Esophagus squamous epithelium (tissue), 5 donors: ENCODE data around the gene SIL1. TPM values are rescaled to one million over a fixed set of nuclear protein-coding genes. Genes with fewer than 3 reads are reported as not detected.

Experiments
- DNase-seq: peaks from one replicate; lab custom pipeline; 2025; lab: John Stamatoyannopoulos, UW
- H3K27ac ChIP-seq, 4 donors: fragments of 200-600 bp; sonication (generic); one replicate each; pipeline ENCODE4 v1.5.1; 2016 to 2019; ENCODE audit warnings: mild to moderate bottlenecking in 1 of 4
- H3K27me3 ChIP-seq, 4 donors: fragments of 200-600 bp; sonication (generic); 1 replicate in 3 of 4; 2 replicates in 1 of 4; pipeline versions ENCODE4 v1.5.1 to v1.6.0; 2017 to 2021; ENCODE audit warnings: antibody characterized with exemption in 1 of 4
- H3K36me3 ChIP-seq, 3 donors: fragments of 200-600 bp; sonication (generic); one replicate each; pipeline ENCODE4 v1.5.1; 2016 to 2019
- H3K4me1 ChIP-seq, 3 donors: fragments of 200-600 bp; sonication (generic); one replicate each; pipeline ENCODE4 v1.5.1; 2017 to 2019
- H3K4me3 ChIP-seq, 4 donors: fragments of 200-600 bp; sonication (generic); 1 replicate in 3 of 4; 2 replicates in 1 of 4; pipeline ENCODE4 v1.5.1; 2016 to 2019; ENCODE audit warnings: mild to moderate bottlenecking in 2 of 4, moderate library complexity in 1 of 4
- H3K9me3 ChIP-seq, 3 donors: fragments of 200-600 bp; sonication (generic); one replicate each; pipeline ENCODE4 v1.5.1; 2016 to 2019
- CTCF ChIP-seq, 6 experiments: fragments of 450-650 bp in 4 of 6; fragments of 200-600 bp in 2 of 6; sonication (generic) in 2 of 6; IDR thresholded peaks; one replicate each; pipeline ENCODE4 v1.5.1; 2016 to 2019; ENCODE audit warnings: antibody characterized with exemption in 6 of 6, mild to moderate bottlenecking in 4 of 6, moderate library complexity in 4 of 6
- POLR2A ChIP-seq, 4 donors: fragments of 450-650 bp; IDR thresholded peaks; one replicate each; pipeline ENCODE4 v1.6.1; 2017; ENCODE audit warnings: antibody characterized with exemption in 4 of 4, mild to moderate bottlenecking in 4 of 4, moderate library complexity in 3 of 4
- WGBS, 2 donors: methylation state at CpG; one replicate each; pipeline ENCODE4 v1.1.5; 2018; 5-methylcytosine and 5-hydroxymethylcytosine counted together
- intact Hi-C: fragments of 100-400 bp; cut with DNase I; formaldehyde crosslinking; loops from one replicate; pipeline ENCODE4 v1.15.0; 2022
- total RNA-seq, 4 donors: library from RNA; depleted of rRNA; stranded (reverse); fragments of >200 nt; gene quantifications; one replicate each; pipeline ENCODE4 v1.1.0, GENCODE V29; 2016
- donor health status: DM: yes; HTN: yes; CAD: no.

The SIL1 gene
- total RNA-seq, 4 donors from 2014 or later: 18.0 to 34.6 (median 18.3) TPM

- Histone ChIP-seq H3K4me1 (peaks cover 0 to 14% (median 0%) of the 10 kb centered on the region in 3 donors), H3K4me3 (no peak overlapping the region), H3K9me3 (no peaks in the 10 kb centered on the region), H3K27ac (no peak overlapping the region), H3K36me3 (no peaks in the 10 kb centered on the region), H3K27me3 (no peaks in the 10 kb centered on the region)
- WGBS, 2 donors: 69 to 78% methylated on average over 7 to 9 of the region's 10 CpGs
- TF ChIP-seq CTCF (IDR thresholded peaks at IDR 0.05): no peak
- TF ChIP-seq POLR2A (IDR thresholded peaks at IDR 0.05): no peak
- no peak for DNase-seq
- intact Hi-C loops: no loop called here
Observed at GRCh38 chr5:138967791-138968448, 230.2 kb downstream of the SIL1 start.

DNA sequence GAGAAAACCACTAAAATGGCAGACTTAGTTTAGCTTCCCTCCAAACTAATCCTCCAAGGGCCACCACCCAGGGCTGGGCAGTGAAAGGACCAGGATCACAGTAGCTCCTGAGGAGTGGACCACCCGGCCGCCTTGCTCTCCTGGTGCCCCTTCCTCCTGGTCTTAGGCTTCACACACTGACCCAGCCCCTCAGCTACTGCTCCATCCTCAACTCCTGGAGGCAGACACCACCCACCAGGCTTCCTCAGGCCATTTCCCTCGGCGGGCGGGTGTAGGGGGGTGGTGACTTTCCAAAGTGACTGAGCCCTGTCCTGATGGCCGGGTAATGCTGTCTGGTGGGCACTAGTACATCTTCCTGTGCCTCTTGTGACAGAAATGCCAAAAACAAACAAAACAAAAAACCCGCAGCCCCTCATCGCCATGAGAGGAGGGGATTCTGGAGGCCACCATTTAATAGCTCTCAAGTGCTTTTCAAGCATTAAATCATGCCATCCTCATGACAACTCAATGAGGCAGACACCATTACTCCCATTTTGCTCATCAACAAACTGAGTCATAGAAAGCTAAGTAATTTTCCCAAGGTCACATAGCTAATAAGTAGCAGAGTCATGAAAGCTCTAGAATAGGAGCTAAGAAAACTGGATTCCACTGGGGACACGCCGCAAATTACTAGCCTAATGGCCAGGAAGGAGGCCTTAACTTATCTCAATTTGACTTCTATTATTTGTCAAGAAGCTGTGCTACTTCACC is 231.8 kb downstream of the SIL1 start:
- TF ChIP-seq POLR2A (IDR thresholded peaks at IDR 0.05) (no peak), CTCF (IDR thresholded peaks at IDR 0.05) (no peak)
- intact Hi-C loops: no loop called here
- no peaks in the 10 kb centered on the region for H3K27me3 ChIP-seq
- no peaks in the 10 kb centered on the region for H3K9me3 ChIP-seq
- H3K4me1 ChIP-seq: no peaks in the 10 kb centered on the region
- no peak for DNase-seq
- no peak overlapping the region for H3K27ac ChIP-seq
- no peaks in the 10 kb centered on the region for H3K36me3 ChIP-seq
- 95 to 96% methylated on average over 8 to 9 of the region's 10 CpGs for WGBS, 2 donors
- H3K4me3 ChIP-seq: no peak overlapping the region

- DNase-seq: no peak
- Histone ChIP-seq H3K9me3 (no peaks in the 10 kb centered on the region), H3K4me3 (no peak overlapping the region), H3K27ac (no peak overlapping the region), H3K36me3 (no peaks in the 10 kb centered on the region), H3K27me3 (no peaks in the 10 kb centered on the region), H3K4me1 (no peaks in the 10 kb centered on the region)
- TF ChIP-seq POLR2A (IDR thresholded peaks at IDR 0.05): no peak
- TF ChIP-seq CTCF (IDR thresholded peaks at IDR 0.05): no peak
- intact Hi-C loops: no loop called here
- 90 to 92% methylated on average over 2 of the region's 2 CpGs for WGBS, 2 donors
Observed at GRCh38 chr5:138965626-138966025, 232.5 kb downstream of the SIL1 start.

GRCh38 chr5:138964647-138965201 is 233.4 kb downstream of the SIL1 start:
- Histone ChIP-seq H3K4me3 (no peak overlapping the region), H3K36me3 (no peaks in the 10 kb centered on the region), H3K9me3 (no peaks in the 10 kb centered on the region), H3K27me3 (no peaks in the 10 kb centered on the region), H3K4me1 (no peaks in the 10 kb centered on the region), H3K27ac (no peak overlapping the region)
- no peak for DNase-seq
- TF ChIP-seq POLR2A (IDR thresholded peaks at IDR 0.05) (no peak), CTCF (IDR thresholded peaks at IDR 0.05) (no peak)
- 72 to 81% methylated on average over 7 of the region's 7 CpGs for WGBS, 2 donors
- intact Hi-C loops: no loop called here

DNA sequence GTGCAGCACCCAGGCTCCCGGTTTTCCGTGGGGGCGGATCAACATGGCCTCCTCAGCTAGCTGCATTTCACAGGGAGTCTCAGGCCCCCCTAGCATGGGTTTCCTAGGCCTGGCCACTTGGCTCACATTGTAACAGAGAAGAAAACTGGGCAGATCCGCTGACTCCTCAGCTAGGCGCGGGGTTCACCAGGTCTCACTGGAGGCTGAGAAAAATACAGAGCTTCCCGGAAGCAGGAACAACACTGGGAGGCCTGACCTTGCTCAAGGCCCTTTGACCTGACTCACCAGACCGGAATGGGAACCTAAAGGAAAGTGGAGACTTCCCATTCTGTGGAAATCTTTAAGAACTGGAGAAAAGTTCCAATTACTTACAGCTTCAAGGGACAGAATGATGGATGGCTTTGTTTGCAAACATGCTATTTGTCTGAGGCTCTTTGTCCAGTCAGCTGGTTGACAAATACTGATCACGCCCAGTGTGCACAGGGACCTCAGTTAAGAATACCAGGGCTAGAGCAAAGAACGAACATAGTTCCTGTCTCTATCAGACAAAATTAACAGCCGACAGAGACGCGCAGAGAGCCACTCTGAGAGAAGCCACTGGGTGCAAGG is 234.3 kb downstream of the SIL1 start:
- intact Hi-C loops: no loop called here
- Histone ChIP-seq H3K4me3 (no peak overlapping the region), H3K4me1 (no peaks in the 10 kb centered on the region), H3K27me3 (no peaks in the 10 kb centered on the region), H3K36me3 (no peaks in the 10 kb centered on the region), H3K27ac (no peak overlapping the region), H3K9me3 (no peaks in the 10 kb centered on the region)
- no peak for DNase-seq
- WGBS, 2 donors: 81 to 86% methylated on average over 12 to 13 of the region's 13 CpGs
- TF ChIP-seq POLR2A (IDR thresholded peaks at IDR 0.05) (no peak), CTCF (IDR thresholded peaks at IDR 0.05) (no peak)
